GM10266 (cell line): ENCODE measurements around the gene CXCR3.
"Not testable (repeated sequence)": the region's sequence is repeated elsewhere in the genome, so short reads cannot be mapped to it uniquely, and the experiment has no call there.

Source experiments
- DNase-seq: peaks from one replicate; pipeline ENCODE4 v3.0.0; 2012; ENCODE audit errors: extremely low spot score
- TF ChIP-seq, protein P1 (sequence below): IDR thresholded peaks from 2 replicates; pipeline ENCODE4 v1.5.1; 2012; ENCODE audit warnings: mild to moderate bottlenecking, low read depth; ENCODE audit not compliant: control insufficient read depth, insufficient read depth; ENCODE audit errors: missing control alignments

Gene CXCR3

DNA sequence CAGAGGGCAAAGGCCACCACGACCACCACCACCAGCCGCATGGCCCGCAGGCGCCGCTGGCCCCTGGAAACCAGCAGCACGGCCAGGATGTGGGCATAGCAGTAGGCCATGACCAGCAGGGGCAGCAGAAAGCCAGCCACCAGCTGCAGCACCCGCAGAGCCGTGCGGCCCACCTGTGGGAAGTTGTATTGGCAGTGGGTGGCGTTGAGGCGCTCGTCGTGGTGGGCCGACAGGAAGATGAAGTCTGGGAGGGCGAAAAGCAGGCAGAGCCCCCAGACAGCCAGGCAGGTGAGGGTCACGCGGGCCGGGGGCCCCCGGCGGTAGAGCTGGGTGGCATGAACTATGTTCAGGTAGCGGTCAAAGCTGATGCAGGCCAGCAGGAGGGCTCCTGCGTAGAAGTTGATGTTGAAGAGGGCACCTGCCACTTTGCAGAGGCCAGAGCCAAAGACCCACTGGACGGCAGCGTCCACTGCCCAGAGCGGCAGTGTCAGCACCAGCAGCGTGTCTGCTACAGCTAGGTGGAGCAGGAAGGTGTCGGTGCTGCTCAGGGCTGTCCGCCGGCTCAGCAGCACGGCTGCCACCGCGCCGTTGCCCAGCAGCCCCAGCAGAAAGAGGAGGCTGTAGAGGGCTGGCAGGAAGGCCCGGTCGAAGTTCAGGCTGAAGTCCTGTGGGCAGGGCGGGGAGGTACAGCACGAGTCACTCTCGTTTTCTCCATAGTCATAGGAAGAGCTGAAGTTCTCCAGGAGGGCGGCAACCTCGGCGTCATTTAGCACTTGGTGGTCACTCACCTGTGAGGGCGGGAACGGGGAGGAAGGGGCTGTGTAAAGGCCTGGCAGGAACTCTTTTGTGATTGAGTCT, 1.4 kb downstream of the CXCR3 start:
- no peak for DNase-seq
- TF ChIP-seq, protein P1, sequence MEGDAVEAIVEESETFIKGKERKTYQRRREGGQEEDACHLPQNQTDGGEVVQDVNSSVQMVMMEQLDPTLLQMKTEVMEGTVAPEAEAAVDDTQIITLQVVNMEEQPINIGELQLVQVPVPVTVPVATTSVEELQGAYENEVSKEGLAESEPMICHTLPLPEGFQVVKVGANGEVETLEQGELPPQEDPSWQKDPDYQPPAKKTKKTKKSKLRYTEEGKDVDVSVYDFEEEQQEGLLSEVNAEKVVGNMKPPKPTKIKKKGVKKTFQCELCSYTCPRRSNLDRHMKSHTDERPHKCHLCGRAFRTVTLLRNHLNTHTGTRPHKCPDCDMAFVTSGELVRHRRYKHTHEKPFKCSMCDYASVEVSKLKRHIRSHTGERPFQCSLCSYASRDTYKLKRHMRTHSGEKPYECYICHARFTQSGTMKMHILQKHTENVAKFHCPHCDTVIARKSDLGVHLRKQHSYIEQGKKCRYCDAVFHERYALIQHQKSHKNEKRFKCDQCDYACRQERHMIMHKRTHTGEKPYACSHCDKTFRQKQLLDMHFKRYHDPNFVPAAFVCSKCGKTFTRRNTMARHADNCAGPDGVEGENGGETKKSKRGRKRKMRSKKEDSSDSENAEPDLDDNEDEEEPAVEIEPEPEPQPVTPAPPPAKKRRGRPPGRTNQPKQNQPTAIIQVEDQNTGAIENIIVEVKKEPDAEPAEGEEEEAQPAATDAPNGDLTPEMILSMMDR: no peak

DNA sequence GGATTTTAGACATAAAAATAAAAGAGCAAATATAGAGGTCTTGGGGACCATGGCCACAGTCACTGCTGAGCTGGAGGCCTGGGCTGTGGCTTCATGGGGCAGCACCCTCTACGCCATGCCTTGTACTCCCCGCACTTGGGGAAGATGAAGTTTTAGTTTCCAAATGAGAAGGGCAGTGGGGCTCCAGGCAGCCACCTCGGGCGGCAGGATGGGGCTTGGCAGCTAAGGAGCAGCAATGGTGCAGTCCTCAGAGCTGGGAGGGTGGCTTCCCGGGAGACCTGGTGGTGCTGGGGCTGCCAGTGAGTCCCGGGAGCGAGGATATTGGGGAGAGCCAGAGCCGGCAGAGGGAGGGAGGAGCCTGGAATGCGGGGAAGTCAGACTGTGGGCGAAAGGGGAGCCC, 2.4 kb downstream of the CXCR3 start:
- DNase-seq: no peak
- TF ChIP-seq, protein P1: no peak

DNA sequence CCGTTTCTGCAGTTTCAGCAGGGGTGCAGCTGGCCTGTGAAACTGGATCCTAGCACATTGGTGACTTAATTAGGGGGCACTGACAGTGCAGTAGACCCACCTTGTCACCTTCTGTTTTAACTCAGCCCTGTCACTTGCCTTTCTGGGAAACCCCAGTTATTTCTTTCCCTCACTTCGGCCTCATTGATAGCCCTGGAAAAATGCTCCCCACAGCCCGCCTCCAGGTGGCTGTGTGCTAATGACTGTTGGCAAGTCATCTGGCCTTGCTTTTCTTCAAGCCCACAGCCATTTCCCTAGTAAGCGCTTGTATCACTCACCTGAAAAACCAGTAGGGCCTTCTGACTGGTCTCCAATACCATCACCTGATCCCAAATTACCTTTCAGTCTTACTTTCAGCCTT, 3.3 kb downstream of the CXCR3 start:
- TF ChIP-seq, protein P1: no peak
- DNase-seq: no peak

DNA sequence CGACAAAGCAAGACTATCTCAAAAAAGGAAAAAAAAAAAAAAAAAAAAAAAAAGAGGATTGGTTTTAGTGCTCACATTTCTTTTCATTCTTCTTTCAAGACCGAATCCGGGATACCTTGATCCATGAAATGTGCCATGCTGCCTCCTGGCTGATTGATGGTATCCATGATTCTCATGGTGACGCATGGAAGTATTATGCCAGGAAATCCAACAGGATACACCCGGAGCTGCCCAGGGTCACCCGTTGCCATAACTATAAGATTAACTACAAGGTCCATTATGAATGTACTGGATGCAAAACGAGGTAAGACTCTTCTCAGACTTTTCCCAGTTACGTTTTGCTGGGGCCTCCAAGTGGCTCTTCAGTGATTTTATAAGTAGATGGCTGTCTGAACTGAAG, 6.1 kb downstream of the CXCR3 start:
- TF ChIP-seq, protein P1: no peak
- DNase-seq: no peak

DNA sequence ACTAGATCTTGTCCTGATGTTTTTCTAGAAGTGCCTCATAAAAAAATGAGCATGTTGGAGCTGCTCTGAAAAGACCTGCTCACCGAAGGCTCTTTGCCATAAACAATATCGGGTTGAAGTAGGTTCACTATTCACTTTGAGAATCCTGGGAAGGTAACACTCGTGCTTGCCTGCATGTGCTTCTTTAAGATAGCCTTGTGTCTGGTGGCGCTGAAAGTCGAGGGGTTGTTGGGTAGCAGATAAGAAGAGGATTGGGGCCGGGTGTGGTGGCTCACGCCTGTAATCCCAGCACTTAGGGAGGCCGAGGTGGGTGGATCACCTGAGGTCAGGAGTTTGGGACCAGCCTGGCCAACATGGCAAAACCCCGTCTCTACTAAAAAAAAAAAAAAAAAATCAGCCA, 6.6 kb downstream of the CXCR3 start:
- not testable (repeated sequence) for DNase-seq

DNA sequence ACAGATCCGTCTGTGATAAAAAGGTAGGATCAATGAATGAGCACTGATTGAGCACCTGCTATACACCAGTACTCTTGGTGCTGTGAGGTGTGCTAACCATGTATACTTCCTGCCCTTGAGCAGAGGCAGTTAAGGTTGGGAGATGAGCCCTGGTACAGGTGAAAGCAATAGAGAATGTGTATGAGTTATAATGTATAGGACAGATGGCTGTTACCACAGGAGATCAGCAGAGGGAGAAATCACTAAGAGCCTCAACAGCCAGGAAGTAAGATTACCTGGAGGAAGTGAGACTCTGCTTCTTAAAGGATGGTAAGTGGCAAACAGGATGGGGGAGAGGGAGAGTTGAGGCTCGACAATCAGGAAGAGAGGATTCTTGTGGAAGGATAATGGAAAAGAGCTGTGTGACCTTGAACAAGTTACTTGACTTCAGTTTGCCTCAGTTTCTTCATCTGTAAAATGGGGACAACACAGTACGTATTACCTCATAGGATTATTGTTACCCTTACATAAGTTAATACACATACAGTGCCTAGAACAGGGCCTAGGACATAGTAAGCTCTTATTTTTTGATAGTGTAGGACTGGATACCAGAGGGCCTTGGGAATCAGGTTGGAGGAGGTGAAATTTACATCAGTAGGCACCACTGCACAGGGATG, 9.1 kb downstream of the CXCR3 start:
- TF ChIP-seq, protein P1: no peak
- no peak for DNase-seq

DNA sequence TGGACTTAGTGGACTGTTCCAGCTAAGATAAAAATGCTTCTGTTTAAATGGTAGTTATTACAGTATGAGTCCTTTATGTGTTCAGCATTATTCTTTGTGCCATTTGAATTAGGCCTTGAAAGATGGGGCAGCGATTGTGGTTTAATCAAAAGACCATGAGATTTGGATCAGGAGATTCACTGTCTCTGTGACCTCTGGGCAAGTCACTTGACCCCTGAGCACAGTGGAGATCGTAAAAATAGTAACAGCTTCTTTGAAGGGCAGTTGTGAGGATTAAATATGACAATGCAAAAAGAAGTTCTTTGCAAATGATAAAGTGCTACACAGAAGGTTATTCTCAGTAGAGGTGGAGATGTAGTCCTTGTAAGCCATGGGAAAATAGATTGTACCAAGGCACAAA, 10.8 kb downstream of the CXCR3 start:
- DNase-seq: no peak
- TF ChIP-seq, protein P1: no peak
